HCT116 (cell line): ENCODE results near the gene HMCN2. TPM values are rescaled to one million over a fixed set of nuclear protein-coding genes. Genes with fewer than 3 reads are reported as not detected.

Experiments
- ATAC-seq: fragments of 200-7000 bp; cut with Tn5 transposase; 2 replicates; pipeline ENCODE4 v1.9.1; 2020; ENCODE audit warnings: mild to moderate bottlenecking, moderate library complexity
- BruUV-seq: library from RNA; stranded (reverse); fragments of 400-500 nt; replicated peaks from 2 replicates; lab custom pipeline; 2021; lab: Mats Ljungman, UMichigan
- CTCF ChIA-PET: fragments of 300-600 bp; sonication (Branson Sonifier 250); formaldehyde crosslinking; loops from one replicate; lab custom pipeline; 2021; ENCODE audit warnings: antibody characterized with exemption; lab: Charles Lee
- POLR2A ChIA-PET: fragments of 300-600, 350-600 bp; sonication (Branson Sonifier 250); formaldehyde crosslinking; loops from one replicate; lab custom pipeline; 2021; ENCODE audit warnings: antibody characterized with exemption; lab: Charles Lee
- RAD21 ChIA-PET, 2 experiments: fragments of 300-600 bp; sonication (Branson Sonifier 250); formaldehyde crosslinking; loops; one replicate each; lab custom pipeline; 2023; ENCODE audit warnings: low total read pairs in 2 of 2; ENCODE audit not compliant: uncharacterized antibody in 2 of 2, unreplicated experiment in 2 of 2, low non-redundant PET in 1 of 2; lab: Charles Lee
- DNase-seq: peaks from one replicate; pipeline ENCODE4 v3.0.0-alpha.2; 2010; ENCODE audit warnings: low read depth, low spot score
- H2AFZ ChIP-seq: fragments of 200-600 bp; shearing (Covaris generic), sonication (generic); 2 replicates; pipeline ENCODE4 v1.6.1; 2017; ENCODE audit warnings: low read depth, mixed run types, mixed read lengths, antibody characterized with exemption, low read length; ENCODE audit not compliant: poor library complexity, severe bottlenecking
- H3K27ac ChIP-seq: 2 replicates; pipeline ENCODE4 v1.5.1; 2012; ENCODE audit warnings: low read depth, low read length
- H3K27me3 ChIP-seq: fragments of 200-600 bp; sonication (generic); 2 replicates; pipeline ENCODE4 v1.6.1; 2016; ENCODE audit warnings: mixed run types, low read length, mixed read lengths; ENCODE audit not compliant: insufficient read depth
- H3K36me3 ChIP-seq, 2 experiments: fragments of 200-500 bp in 1 of 2; fragments of 200-600 bp in 1 of 2; sonication (Bioruptor generic) in 1 of 2; sonication (generic) in 1 of 2; 2 replicates each; pipeline versions ENCODE4 v1.5.1 to v1.6.1; 2014 to 2016; ENCODE audit warnings: low read length in 2 of 2, inconsistent platforms in 1 of 2, mixed read lengths in 1 of 2, mixed run types in 1 of 2; ENCODE audit not compliant: insufficient read depth in 2 of 2, control insufficient read depth in 1 of 2
- H3K4me1 ChIP-seq, 2 experiments: fragments of 200-600 bp in 1 of 2; sonication (generic) in 1 of 2; 2 replicates each; pipeline versions ENCODE4 v1.5.1 to v1.6.1; 2012 to 2017; ENCODE audit warnings: low read length in 2 of 2, inconsistent platforms in 1 of 2, mild to moderate bottlenecking in 1 of 2, mixed read lengths in 1 of 2, mixed run types in 1 of 2, moderate library complexity in 1 of 2; ENCODE audit not compliant: insufficient read depth in 2 of 2, control insufficient read depth in 1 of 2
- H3K4me2 ChIP-seq: fragments of 200-600 bp; sonication (generic); 2 replicates; pipeline ENCODE4 v1.6.1; 2017; ENCODE audit warnings: mixed run types, low read length, mixed read lengths
- H3K4me3 ChIP-seq, 2 experiments: fragments of 200-600 bp in 1 of 2; sonication (generic) in 1 of 2; replicated peaks in 1 of 2; 2 replicates each; pipeline ENCODE4 v1.5.1; 2011 to 2016; ENCODE audit warnings: low read length in 2 of 2, control low read depth in 1 of 2, low read depth in 1 of 2, mild to moderate bottlenecking in 1 of 2, mixed read lengths in 1 of 2, mixed run types in 1 of 2
- H3K79me2 ChIP-seq: fragments of 200-600 bp; sonication (generic); 2 replicates; pipeline ENCODE4 v1.6.1; 2017; ENCODE audit warnings: mild to moderate bottlenecking, mixed run types, low read length, moderate library complexity, mixed read lengths; ENCODE audit not compliant: insufficient read depth
- H3K9ac ChIP-seq: fragments of 200-600 bp; sonication (generic); 2 replicates; pipeline ENCODE4 v1.6.1; 2016; ENCODE audit warnings: low read length, mixed read lengths
- H3K9me2 ChIP-seq: fragments of 200-600 bp; sonication (generic), shearing (Covaris generic); 2 replicates; pipeline ENCODE4 v1.6.1; 2017; ENCODE audit warnings: mixed run types, mild to moderate bottlenecking, moderate library complexity; ENCODE audit not compliant: insufficient read depth
- H3K9me3 ChIP-seq, 2 experiments: fragments of 200-500 bp in 1 of 2; fragments of 200-600 bp in 1 of 2; sonication (Bioruptor generic) in 1 of 2; sonication (generic) in 1 of 2; 2 replicates each; pipeline ENCODE4 v1.6.1; 2014 to 2017; ENCODE audit warnings: low read length in 2 of 2, mixed read lengths in 2 of 2, inconsistent platforms in 1 of 2, low read depth in 1 of 2, mild to moderate bottlenecking in 1 of 2, mixed run types in 1 of 2, moderate library complexity in 1 of 2; ENCODE audit not compliant: control insufficient read depth in 1 of 2, insufficient read depth in 1 of 2
- H4K20me1 ChIP-seq: fragments of 200-600 bp; sonication (generic), shearing (Covaris generic); 2 replicates; pipeline ENCODE4 v1.6.1; 2017; ENCODE audit warnings: mixed run types, mild to moderate bottlenecking, moderate library complexity; ENCODE audit not compliant: insufficient read depth
- CEBPB ChIP-seq: IDR thresholded peaks from 2 replicates; pipeline ENCODE4 v1.6.1; 2012; ENCODE audit warnings: low read depth
- EGR1 ChIP-seq: IDR thresholded peaks from 2 replicates; pipeline ENCODE4 v1.6.1; 2012; ENCODE audit warnings: low read depth
- ELF1 ChIP-seq: IDR thresholded peaks from 2 replicates; pipeline ENCODE4 v1.6.1; 2012; ENCODE audit warnings: low read depth, borderline replicate concordance
- MAX ChIP-seq: IDR thresholded peaks from 2 replicates; pipeline ENCODE4 v1.6.1; 2012
- POLR2A ChIP-seq: IDR thresholded peaks from 2 replicates; pipeline ENCODE4 v1.7.0; 2011; ENCODE audit warnings: borderline replicate concordance; ENCODE audit not compliant: insufficient read depth, insufficient read length; ENCODE audit errors: extremely low read depth
- SIN3A ChIP-seq: IDR thresholded peaks from 2 replicates; pipeline ENCODE4 v1.6.1; 2012; ENCODE audit warnings: low read depth
- TCF7L2 ChIP-seq: IDR thresholded peaks from 2 replicates; pipeline ENCODE4 v1.7.0; 2011; ENCODE audit warnings: borderline replicate concordance, inconsistent platforms; ENCODE audit not compliant: insufficient read depth, insufficient read length; ENCODE audit errors: extremely low read depth
- ZBTB33 ChIP-seq: IDR thresholded peaks from 2 replicates; pipeline ENCODE4 v1.6.1; 2011; ENCODE audit warnings: mild to moderate bottlenecking, low read length, moderate library complexity; ENCODE audit not compliant: insufficient replicate concordance; ENCODE audit errors: extremely low read depth
- ZFX ChIP-seq: fragments of 450-650 bp; IDR thresholded peaks from 2 replicates; pipeline ENCODE4 v1.6.1; 2017
- ZNF274 ChIP-seq: fragments of 200-500 bp; sonication (Bioruptor generic); IDR thresholded peaks from 2 replicates; pipeline ENCODE4 v1.6.1; 2014; ENCODE audit warnings: mild to moderate bottlenecking, low read depth, low read length, inconsistent platforms
- intact Hi-C: fragments of 100-400 bp; cut with micrococcal nuclease; formaldehyde crosslinking; loops from 2 replicates; pipeline ENCODE4 v1.10.0; 2022
- total RNA-seq: library from RNA; stranded (reverse); gene quantifications from one replicate; pipeline ENCODE4 v1.2.1, GENCODE V29; 2021; ENCODE audit not compliant: unreplicated experiment

Gene HMCN2
- total RNA-seq, 1 experiment from 2014 or later = 0.22 TPM

DNA sequence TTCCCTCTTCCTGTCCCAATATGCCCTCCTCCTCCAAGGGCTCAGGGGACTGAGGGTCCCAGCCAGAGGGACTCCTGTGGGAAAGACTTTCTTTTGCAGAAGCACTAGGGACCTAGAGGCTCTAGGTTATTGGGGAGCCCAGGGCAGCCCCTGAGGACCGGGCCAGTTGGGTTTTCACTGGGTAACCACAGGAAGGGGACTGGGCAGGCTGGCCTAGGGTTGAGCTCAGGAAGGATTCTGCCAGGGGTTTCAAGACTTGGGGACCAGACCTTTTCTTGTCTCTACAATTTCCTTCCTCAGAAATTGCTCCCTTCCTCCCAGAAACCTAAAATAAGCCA, 24.4 kb upstream of the HMCN2 start:
- Histone ChIP-seq H3K27ac (no peak overlapping the region), H3K27me3 (no peaks in the 10 kb centered on the region), H2AFZ (no peak overlapping the region), H3K9me3 (no peaks in the 10 kb centered on the region), H3K4me2 (no peak overlapping the region), H3K9me2 (no peaks in the 10 kb centered on the region), H3K4me1 (peaks cover 0 to 22% of the 10 kb centered on the region in 2 experiments; a peak in 2 of 4 replicates), H3K36me3 (no peaks in the 10 kb centered on the region), H3K4me3 (no peak overlapping the region), H3K79me2 (no peaks in the 10 kb centered on the region), H3K9ac (no peak overlapping the region), H4K20me1 (no peaks in the 10 kb centered on the region)
- ATAC-seq (no peak), DNase-seq (no peak)
- ChIA-PET POLR2A (no interaction called here), CTCF (interaction anchor here (0.8 to 1.4 kb wide), 2 partner anchors 19 to 451 kb away, joined by 3 read pairs; no protein-coding TSS in a partner anchor), RAD21 (no interaction called here)
- TF ChIP-seq ZBTB33 (no peak), CEBPB (no peak), SIN3A (no peak), ZNF274 (no peak), EGR1 (no peak), POLR2A (no peak), ELF1 (no peak), TCF7L2 (no peak), MAX (no peak), ZFX (no peak)
- BruUV-seq = no TSS peak
- intact Hi-C loops = no loop called here
